IMR-90 (cell line): ENCODE measurements around the gene STAT4.

Source experiments
- CEBPB ChIP-seq: IDR thresholded peaks from 2 replicates; pipeline ENCODE4 v1.6.1; 2012; ENCODE audit warnings: low read depth, low read length, improper control_type of control experiment
- CHD1 ChIP-seq: IDR thresholded peaks from 2 replicates; pipeline ENCODE4 v1.6.1; 2012; ENCODE audit warnings: low read depth, low read length, improper control_type of control experiment
- CTCF ChIP-seq: conservative IDR thresholded peaks from 2 replicates; pipeline ENCODE4 v1.5.1; 2012; ENCODE audit warnings: mild to moderate bottlenecking, low read depth, low read length, improper control_type of control experiment
- ELK1 ChIP-seq: fragments of 150-350 bp; IDR thresholded peaks from 2 replicates; pipeline ENCODE4 v1.6.1; 2016; ENCODE audit warnings: low read depth, mild to moderate bottlenecking, low read length, moderate library complexity, borderline replicate concordance
- FOS ChIP-seq: fragments of 150-350 bp; IDR thresholded peaks from 2 replicates; pipeline ENCODE4 v1.6.1; 2016; ENCODE audit warnings: low read depth, low read length
- MAFK ChIP-seq: IDR thresholded peaks from 2 replicates; pipeline ENCODE4 v1.6.1; 2012; ENCODE audit warnings: low read depth, low read length, improper control_type of control experiment
- MAZ ChIP-seq: IDR thresholded peaks from 2 replicates; pipeline ENCODE4 v1.6.1; 2012; ENCODE audit warnings: low read depth, mild to moderate bottlenecking, low read length, improper control_type of control experiment, moderate library complexity, borderline replicate concordance
- MXI1 ChIP-seq: IDR thresholded peaks from 2 replicates; pipeline ENCODE4 v1.6.1; 2012; ENCODE audit warnings: low read depth, mild to moderate bottlenecking, low read length, moderate library complexity, borderline replicate concordance
- POLR2A ChIP-seq: IDR thresholded peaks from 2 replicates; pipeline ENCODE4 v1.6.1; 2012; ENCODE audit warnings: mild to moderate bottlenecking, low read depth, low read length
- RAD21 ChIP-seq: IDR thresholded peaks from 2 replicates; pipeline ENCODE4 v1.6.1; 2012; ENCODE audit warnings: low read length, improper control_type of control experiment
- RCOR1 ChIP-seq: IDR thresholded peaks from 2 replicates; pipeline ENCODE4 v1.6.1; 2012; ENCODE audit warnings: mild to moderate bottlenecking, low read length, improper control_type of control experiment; ENCODE audit not compliant: insufficient replicate concordance
- RFX5 ChIP-seq: IDR thresholded peaks from 2 replicates; pipeline ENCODE4 v1.8.0; 2012; ENCODE audit warnings: low read depth, mild to moderate bottlenecking, low read length, moderate library complexity
- SMC3 ChIP-seq: fragments of 150-350 bp; IDR thresholded peaks from 2 replicates; pipeline ENCODE4 v1.6.1; 2016; ENCODE audit warnings: low read depth, mild to moderate bottlenecking, antibody characterized with exemption, low read length, moderate library complexity
- USF2 ChIP-seq: fragments of 150-350 bp; IDR thresholded peaks from 2 replicates; pipeline ENCODE4 v1.6.1; 2017; ENCODE audit warnings: mild to moderate bottlenecking, antibody characterized with exemption, low read length, low read depth

- TF ChIP-seq RCOR1 (no peak), CTCF (no peak), POLR2A (no peak), MAFK (no peak), MAZ (no peak), ELK1 (no peak), CEBPB (no peak), RAD21 (no peak), CHD1 (no peak), SMC3 (no peak), RFX5 (no peak), MXI1 (no peak), FOS (no peak), USF2 (no peak)
These were observed 579 bp downstream of the STAT4 start for GRCh38 chr2:191150230-191150599.
